ENCODE data around the gene SLC23A3. TPM values are rescaled to one million over a fixed set of nuclear protein-coding genes. Genes with fewer than 3 reads are reported as not detected.
A peak's percentile ranks its signal among the peaks of the same experiment; 100 is the strongest.

The SLC23A3 gene
- total RNA-seq, 4 donors from 2014 or later: 5.4 to 18.4 (median 15.7) TPM

DNA sequence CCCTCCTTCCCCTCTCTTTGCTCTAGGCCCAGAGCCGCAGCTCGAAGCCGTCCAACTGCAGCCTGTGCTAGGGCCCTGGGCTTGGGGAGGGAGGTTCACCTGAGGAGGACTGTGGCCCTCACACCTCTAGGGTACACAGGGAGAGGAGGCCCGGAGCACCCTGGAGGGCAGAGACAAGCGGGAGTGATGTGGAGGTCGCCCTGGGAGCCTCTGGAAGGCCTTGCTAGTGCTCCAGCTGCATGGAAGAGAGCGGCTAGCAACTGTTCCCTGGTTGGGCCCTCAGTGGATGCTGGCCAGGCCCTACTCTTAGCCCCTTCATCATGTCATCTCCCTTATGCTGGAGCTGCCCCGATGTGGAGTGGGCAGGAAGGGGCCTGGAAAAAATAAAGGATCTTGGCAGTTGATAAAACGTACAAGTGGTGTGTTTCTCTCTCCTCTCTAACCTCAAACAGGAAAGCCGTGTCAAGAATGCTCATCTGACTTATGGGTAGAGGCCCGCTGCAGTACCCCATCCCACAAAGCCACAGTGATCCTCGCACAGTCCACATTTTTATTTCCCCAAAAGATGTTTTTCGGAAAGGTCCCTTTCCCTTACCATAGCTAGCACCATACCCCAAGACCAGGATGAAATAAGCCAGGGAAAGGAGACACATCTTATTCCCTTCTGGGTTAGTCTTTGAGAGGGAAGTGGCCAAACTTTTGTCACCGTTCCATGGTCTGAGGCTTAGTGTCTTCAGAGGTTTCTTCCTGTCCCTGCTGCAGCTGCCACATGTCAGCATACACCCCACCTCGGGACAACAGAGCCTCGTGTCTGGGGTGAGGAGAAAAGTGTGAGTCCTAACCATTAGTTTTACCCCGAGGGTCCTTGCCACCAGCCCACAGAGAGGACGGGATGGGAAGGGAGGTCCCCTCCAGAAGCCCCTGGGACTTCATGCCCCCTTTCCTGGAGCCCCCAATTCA, 39.7 kb upstream of the SLC23A3 start:
- H3K4me1 ChIP-seq: peaks cover 7 to 21% (median 20%) of the 10 kb centered on the region in 4 donors
- DNase-seq: no peak
- no peak overlapping the region for H3K4me3 ChIP-seq
- H3K27me3 ChIP-seq: no peaks in the 10 kb centered on the region
- TF ChIP-seq EP300 (IDR thresholded peaks at IDR 0.05; ENCODE audit: low read depth) (no peak), POLR2A (IDR thresholded peaks at IDR 0.05) (no peak)
- TF ChIP-seq, protein P1, sequence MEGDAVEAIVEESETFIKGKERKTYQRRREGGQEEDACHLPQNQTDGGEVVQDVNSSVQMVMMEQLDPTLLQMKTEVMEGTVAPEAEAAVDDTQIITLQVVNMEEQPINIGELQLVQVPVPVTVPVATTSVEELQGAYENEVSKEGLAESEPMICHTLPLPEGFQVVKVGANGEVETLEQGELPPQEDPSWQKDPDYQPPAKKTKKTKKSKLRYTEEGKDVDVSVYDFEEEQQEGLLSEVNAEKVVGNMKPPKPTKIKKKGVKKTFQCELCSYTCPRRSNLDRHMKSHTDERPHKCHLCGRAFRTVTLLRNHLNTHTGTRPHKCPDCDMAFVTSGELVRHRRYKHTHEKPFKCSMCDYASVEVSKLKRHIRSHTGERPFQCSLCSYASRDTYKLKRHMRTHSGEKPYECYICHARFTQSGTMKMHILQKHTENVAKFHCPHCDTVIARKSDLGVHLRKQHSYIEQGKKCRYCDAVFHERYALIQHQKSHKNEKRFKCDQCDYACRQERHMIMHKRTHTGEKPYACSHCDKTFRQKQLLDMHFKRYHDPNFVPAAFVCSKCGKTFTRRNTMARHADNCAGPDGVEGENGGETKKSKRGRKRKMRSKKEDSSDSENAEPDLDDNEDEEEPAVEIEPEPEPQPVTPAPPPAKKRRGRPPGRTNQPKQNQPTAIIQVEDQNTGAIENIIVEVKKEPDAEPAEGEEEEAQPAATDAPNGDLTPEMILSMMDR (IDR thresholded peaks at IDR 0.05): no peak
- 76 to 77% methylated on average over 7 to 18 of the region's 18 CpGs for WGBS, 2 donors (ENCODE audit: low coverage in 1 of 2)
- H3K9me3 ChIP-seq: no peaks in the 10 kb centered on the region
- peak overlapping the region in 3 of 4 donors; percentile 6 to 9 (median 8) for H3K27ac ChIP-seq
- in situ Hi-C loops (cut with MboI; ENCODE audit: low pct_ligation_motif_present in 1 of 4, low pct_unique_long_range_greater_than_20kb in 1 of 4, low sequenced_read_pairs in 3 of 4) (loop anchor here in 2 of 4 donors (5.0 to 10.0 kb wide), 2 partner anchors 37 to 45 kb away; partner anchors contain the start of genes NHEJ1 (in 1 of the 2) and SLC23A3 (in 1 of the 2)), intact Hi-C loops (cut with DNase I; ENCODE audit: low total_unique reads) (no loop called here)
- H3K36me3 ChIP-seq: peaks cover 0 to 4% (median 0%) of the 10 kb centered on the region in 4 donors

DNA sequence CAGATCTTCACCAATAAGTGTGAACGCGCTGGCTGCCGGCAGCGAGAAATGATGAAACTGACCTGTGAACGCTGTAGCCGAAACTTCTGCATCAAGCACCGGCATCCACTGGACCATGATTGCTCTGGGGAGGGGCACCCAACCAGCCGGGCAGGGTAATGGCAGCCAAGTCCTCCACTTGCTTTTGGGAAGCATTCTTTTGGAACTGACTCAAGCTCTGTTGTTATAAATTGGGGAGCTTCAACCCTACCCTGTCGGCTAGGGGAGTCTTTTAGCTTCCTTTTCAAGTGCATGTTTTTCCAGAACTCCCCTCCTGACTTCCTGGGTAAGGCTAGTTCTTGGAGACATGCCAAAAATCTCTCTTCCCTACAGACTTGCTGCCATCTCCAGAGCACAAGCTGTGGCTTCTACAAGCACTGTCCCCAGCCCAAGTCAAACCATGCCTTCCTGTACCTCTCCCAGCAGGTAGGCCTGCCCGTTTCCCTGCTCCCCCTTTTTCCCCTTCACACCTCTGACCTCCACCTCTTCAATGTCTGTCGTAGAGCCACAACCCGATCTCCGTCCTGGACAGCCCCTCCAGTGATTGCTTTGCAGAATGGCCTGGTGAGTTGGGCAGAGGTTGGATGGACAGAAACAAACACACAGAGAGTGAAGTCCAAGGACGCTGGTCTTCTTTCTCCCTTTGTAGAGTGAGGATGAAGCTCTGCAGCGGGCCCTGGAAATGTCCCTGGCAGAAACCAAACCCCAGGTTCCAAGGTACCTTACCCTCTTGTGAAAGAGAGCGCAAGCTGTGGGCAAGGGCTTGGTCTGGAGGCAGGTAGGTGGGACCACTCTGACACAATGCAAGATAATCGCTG, 38.3 kb upstream of the SLC23A3 start:
- no peak for DNase-seq
- peak overlapping the region; percentile 93 to 99 (median 96) for H3K27ac ChIP-seq
- intact Hi-C loops (cut with DNase I; ENCODE audit: low total_unique reads): no loop called here
- H3K4me3 ChIP-seq: peak overlapping the region in 1 of 4 donors; percentile 73
- no peaks in the 10 kb centered on the region for H3K9me3 ChIP-seq
- TF ChIP-seq, protein P1 (IDR thresholded peaks at IDR 0.05): no peak
- TF ChIP-seq POLR2A (IDR thresholded peaks at IDR 0.05) (no peak), POLR2AphosphoS5 (IDR thresholded peaks at IDR 0.05) (no peak), EP300 (IDR thresholded peaks at IDR 0.05; ENCODE audit: low read depth) (no peak)
- no peaks in the 10 kb centered on the region for H3K36me3 ChIP-seq
- in situ Hi-C loops (cut with MboI; ENCODE audit: low pct_ligation_motif_present in 1 of 4, low pct_unique_long_range_greater_than_20kb in 1 of 4, low sequenced_read_pairs in 3 of 4): loop anchor here in 1 of 4 donors (5.0 kb wide), 1 partner anchor 36 kb away; the partner anchor contains the start of gene SLC23A3
- 62 to 73% methylated on average over 3 to 17 of the region's 17 CpGs for WGBS, 2 donors (ENCODE audit: low coverage in 1 of 2)
- no peaks in the 10 kb centered on the region for H3K27me3 ChIP-seq
- H3K4me1 ChIP-seq: peaks cover 7 to 21% (median 20%) of the 10 kb centered on the region in 4 donors

DNA sequence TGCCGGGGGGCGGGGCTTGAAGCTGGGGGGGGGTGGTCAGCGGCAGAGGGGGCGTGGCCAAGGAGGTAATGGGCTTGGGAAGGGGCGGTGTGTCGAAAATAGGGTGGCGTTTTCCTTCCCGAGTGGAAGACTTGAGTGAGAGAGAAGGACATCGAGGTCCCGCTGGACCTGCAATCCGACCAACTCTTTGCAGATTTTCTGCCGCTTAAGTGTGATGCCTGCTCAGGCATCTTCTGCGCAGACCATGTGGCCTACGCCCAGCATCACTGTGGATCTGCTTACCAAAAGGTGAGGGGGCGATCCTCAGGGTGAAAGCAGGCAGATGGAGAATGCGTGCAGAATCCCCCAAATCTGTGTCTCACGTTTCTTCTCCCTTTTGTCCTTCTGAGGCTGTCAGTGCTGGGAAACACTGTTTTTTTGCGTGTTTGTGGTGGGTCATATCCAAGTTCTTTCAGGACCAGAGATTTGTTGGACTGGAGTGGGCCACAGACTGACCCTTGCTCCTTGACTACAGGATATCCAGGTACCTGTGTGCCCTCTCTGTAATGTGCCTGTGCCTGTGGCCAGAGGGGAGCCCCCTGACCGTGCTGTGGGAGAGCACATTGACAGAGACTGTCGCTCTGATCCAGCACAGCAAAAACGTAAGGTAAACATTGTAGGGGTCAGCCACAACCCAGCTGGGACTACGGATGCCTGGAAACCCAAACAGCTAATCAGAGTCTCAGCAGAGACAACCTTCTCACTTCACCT, 37.5 kb upstream of the SLC23A3 start:
- Histone ChIP-seq H3K27ac (peak overlapping the region; percentile 93 to 99 (median 96)), H3K9me3 (no peaks in the 10 kb centered on the region), H3K36me3 (no peaks in the 10 kb centered on the region), H3K27me3 (no peaks in the 10 kb centered on the region), H3K4me3 (peak overlapping the region; percentile 61 to 76 (median 71)), H3K4me1 (peaks cover 7 to 21% (median 20%) of the 10 kb centered on the region in 4 donors)
- DNase-seq: no peak
- 19% methylated on average over 18 of the region's 22 CpGs; no CpG with 5 or more reads in 1 of the 2 donors for WGBS, 2 donors (ENCODE audit: low coverage in 1 of 2)
- in situ Hi-C loops (cut with MboI; ENCODE audit: low pct_ligation_motif_present in 1 of 4, low pct_unique_long_range_greater_than_20kb in 1 of 4, low sequenced_read_pairs in 3 of 4) (loop anchor here in 1 of 4 donors (5.0 kb wide), 1 partner anchor 35 kb away; the partner anchor contains the start of gene SLC23A3), intact Hi-C loops (cut with DNase I; ENCODE audit: low total_unique reads) (no loop called here)
- TF ChIP-seq POLR2AphosphoS5 (IDR thresholded peaks at IDR 0.05) (no peak), EP300 (IDR thresholded peaks at IDR 0.05; ENCODE audit: low read depth) (no peak), POLR2A (IDR thresholded peaks at IDR 0.05) (no peak)
- TF ChIP-seq, protein P1 (IDR thresholded peaks at IDR 0.05): no peak
